Left kidney (tissue), 2 donors: ENCODE data around the gene EPHA10. TPM values are rescaled to one million over a fixed set of nuclear protein-coding genes. Genes with fewer than 3 reads are reported as not detected.

Experiments
- DNase-seq: peaks from one replicate; pipeline ENCODE4 v3.0.0-alpha.2; 2013
- polyA plus RNA-seq: library from polyadenylated mRNA; unstranded; fragments of 120-200 nt; gene quantifications from one replicate; pipeline ENCODE4 v1.2.1, GENCODE V29; 2013; ENCODE audit not compliant: insufficient read length

Gene EPHA10
- polyA plus RNA-seq, 1 donor: 0.23 TPM

- DNase-seq: no peak
These were observed 91.0 kb downstream of the EPHA10 start for GRCh38 chr1:37673920-37674319.

DNA sequence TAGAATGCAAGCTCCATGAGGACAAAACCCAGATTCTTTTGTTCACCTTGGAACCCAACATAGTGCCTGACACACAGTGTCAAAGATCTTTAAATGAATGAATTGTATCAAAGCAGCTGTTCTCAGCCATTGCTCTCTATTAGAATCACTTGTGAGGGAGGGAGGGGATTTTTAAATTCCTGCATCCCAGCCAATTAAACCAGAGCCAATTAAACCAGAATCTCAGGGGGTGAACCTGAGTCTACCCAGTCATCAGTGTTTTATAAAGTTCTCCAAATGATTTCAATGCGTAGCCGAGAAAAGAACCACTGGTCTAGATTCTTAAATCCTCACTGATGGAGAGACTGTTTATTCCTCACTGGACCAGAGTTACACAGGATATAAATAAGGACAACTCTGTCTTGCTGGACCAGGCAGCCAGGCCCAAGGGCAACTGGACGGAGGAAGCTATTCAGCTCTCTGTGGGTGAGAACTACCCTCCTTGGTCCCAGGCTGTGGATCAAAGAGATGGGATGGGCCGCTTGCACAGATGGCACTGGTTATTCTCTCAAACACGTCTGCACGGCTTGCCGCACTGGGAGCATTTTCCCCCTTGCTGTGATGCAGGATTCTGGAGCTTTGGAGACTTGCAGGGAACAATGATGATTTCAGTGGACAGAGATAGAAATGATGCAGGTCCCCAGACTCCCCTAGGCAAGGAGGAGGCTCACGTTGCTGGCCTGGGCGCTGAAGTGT is 92.6 kb downstream of the EPHA10 start:
- DNase-seq: no peak

DNA sequence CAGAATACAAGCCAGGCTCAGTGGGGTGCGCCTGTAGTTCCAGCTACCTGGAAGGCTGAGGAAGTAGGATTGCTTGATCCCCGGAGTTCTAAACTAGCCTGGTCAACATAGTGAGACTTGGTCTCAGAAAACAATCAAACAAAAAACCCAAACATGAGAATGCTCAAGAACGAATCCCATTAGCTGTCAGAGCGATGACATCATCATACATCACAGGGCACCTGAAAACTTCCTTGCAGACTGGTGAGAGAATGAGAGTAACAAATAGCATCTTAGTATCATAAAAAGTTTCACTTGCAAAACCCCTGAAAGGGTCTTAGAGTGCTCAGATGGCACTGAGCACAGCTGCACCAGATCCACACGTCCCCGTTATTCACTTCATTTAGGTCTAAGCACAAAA is 93.7 kb downstream of the EPHA10 start:
- DNase-seq: no peak

DNA sequence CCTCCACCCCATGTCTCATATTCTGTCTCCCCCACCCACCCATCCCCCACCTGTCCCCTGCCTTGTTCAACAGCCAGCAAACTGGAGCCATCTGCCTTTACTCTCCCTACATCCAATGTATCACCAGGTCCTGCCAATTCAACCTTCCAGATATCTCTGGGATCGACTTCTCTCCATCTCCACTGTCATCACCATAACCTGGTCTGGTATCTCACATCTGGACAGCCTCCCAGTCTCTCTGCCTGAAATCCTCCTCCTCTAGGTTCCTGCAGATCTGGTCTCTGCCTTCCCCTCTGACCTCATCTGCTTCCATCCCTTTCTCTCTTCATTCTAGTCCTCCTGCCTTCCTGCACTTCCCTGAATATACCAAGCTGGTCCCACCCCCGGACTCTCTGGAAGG is 94.8 kb downstream of the EPHA10 start:
- DNase-seq: no peak

GRCh38 chr1:37667023-37667671 is 97.8 kb downstream of the EPHA10 start:
- no peak for DNase-seq

DNA sequence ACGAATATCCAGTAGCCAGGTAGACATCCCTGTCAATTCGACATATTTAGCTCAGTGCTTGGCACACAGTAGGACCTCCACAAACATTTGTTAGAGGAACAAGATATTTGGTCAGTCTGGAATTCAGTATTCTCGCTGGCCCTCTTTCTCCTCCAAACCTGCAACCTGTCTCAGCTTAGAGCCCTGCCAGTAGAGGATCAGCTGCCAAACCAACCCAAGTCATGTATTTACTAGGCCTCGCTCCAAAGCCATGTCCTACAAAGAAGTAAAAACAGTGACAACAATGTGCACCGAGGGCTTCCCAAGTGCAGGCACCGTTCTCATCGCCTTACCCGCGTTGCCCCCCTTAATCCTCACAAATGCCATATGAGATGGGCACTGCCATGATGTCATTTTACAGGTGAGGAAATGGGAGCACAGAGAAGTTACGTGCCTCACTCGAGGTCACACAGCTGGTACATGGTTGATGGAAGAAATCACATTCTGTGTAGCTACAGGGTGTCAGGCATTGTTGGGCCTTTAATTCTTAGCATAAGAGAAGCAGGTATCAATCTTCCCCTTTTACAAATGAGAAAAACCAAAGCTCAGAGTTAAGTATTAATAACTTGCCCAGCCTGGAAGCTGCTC is 98.6 kb downstream of the EPHA10 start:
- DNase-seq: no peak

Other genes with a start within 250 kb of the EPHA10 start
- 13.8 TPM for gene SNIP1, start 210.8 kb downstream of the EPHA10 start, polyA plus RNA-seq
- 63.0 TPM for gene DNALI1, start 208.2 kb downstream of the EPHA10 start, polyA plus RNA-seq
- 76.8 TPM for gene GNL2, start 169.2 kb downstream of the EPHA10 start, polyA plus RNA-seq
- 5.9 TPM for gene RSPO1, start 130.2 kb downstream of the EPHA10 start, polyA plus RNA-seq
- 25.6 TPM for gene CDCA8, start 72.6 kb downstream of the EPHA10 start, polyA plus RNA-seq
- 3.6 TPM for gene MANEAL, start 28.7 kb upstream of the EPHA10 start, polyA plus RNA-seq
- gene C1orf122, start 42.7 kb upstream of the EPHA10 start, polyA plus RNA-seq: 20.2 TPM
- 11.7 TPM for gene YRDC, start 43.1 kb upstream of the EPHA10 start, polyA plus RNA-seq
- gene MTF1, start 94.5 kb upstream of the EPHA10 start, polyA plus RNA-seq: 9.5 TPM
- gene INPP5B, start 181.9 kb upstream of the EPHA10 start, polyA plus RNA-seq: 33.1 TPM
- gene SF3A3, start 224.9 kb upstream of the EPHA10 start, polyA plus RNA-seq: 120 TPM
- gene FHL3, start 240.4 kb upstream of the EPHA10 start, polyA plus RNA-seq: 20.5 TPM
- 42.7 TPM for gene UTP11, start 247.6 kb upstream of the EPHA10 start, polyA plus RNA-seq